Glomerular visceral epithelial cell (primary cell): ENCODE measurements around the gene SEMA5B.

Experiments used
- DNase-seq: peaks from one replicate; pipeline ENCODE4 v3.0.0-alpha.2; 2016; ENCODE audit errors: extremely low spot score

SEMA5B gene

DNA sequence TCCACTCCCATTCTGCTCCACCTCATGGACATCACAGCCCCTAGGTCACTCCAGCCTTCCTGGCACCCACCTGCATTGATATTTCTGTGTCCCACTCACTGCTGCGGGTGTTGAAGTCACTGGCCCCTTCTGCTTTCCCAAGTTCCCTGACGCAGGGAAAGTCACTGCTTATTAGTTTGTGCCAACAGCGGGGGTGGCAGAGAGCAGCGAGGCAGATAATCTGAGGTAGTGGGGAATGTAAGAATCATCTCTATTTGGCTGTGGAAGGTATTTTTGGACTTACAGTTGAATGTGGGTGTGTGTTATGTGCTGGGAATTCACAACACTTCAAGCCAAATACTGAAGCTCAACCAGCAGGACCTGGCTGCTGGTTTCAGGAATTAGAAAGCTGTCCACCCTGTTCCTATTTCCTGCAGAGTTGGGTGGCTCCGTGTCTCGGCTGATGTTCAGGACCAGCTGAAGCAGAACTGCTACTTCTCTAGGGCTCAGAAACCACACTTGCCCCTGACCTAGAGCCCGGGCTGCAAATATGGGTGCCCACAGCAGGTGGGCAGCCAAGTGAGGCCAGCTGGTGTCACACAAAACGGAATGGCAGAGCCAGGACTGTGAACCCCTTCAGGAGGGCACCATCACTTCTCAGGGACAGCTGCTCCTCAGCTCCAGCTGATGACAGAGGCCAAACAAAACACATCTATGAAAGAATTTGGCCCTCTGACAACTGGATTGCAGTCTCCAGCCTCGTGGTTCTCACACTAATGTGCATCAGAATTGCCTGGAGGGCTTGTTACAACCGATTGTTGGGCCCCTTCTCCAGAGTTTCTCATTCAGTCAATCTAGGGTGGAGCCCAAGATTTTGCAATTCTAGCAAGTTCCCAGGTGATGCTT, 57.7 kb downstream of the SEMA5B start:
- peak; percentile 72 for DNase-seq

DNA sequence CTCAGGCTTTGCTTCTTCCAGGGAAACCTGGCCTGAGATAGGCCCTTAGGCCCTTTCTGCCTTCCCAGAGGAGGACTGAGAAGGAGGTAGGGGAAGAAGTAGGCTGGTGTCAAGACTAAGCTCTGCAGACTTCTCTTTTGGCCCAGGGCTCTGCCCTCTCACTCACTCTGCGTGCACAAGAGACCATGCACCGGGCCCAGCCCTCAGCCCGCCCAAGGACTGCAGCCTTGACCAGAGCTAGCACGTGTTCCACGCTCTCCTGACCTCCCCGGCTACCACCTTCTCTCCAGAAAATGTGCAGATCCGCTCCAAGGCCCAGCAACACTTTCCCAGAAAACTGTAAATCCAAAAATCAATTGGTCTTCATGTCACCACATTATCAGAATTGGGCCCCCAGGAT, 59.8 kb downstream of the SEMA5B start:
- DNase-seq = no peak

DNA sequence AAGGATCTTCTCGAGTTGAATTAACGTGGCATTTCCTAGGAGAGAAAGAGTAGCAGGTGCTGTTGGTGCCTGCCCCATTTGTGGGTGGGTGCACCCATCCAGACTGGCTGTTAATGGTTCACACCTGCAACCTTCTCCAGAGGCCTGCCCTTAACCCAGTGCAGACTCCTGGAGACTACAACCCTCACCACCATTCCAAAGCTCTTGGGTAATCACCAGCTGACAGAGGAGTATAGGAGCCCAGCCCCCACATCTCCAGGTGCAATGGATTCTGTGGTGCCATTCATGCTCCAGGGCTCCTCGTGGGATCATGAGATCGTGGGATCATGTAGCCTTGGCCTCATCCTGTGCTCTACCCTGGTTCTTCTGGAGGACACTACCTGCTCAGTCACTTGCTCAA, 60.2 kb downstream of the SEMA5B start:
- DNase-seq = peak; percentile 80

DNA sequence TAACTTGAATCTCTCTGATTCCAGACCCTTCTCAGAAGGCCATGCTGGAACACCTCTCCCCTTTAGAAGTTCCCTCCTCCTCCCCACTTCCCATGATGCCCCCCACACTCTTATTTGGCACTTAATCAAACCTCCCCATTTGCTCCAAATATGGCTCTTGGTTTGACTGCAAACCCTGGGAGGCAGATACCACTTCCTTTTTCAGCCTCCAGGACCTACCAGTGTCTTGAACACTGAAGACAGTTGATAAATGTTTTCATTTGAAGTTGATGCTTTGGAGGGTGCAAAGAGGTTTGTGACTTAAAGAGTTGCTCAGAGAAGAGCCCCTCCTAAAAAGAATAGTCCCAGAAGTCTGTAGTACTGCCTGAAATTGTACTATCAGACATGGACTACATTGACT, 61.5 kb downstream of the SEMA5B start:
- DNase-seq = no peak

DNA sequence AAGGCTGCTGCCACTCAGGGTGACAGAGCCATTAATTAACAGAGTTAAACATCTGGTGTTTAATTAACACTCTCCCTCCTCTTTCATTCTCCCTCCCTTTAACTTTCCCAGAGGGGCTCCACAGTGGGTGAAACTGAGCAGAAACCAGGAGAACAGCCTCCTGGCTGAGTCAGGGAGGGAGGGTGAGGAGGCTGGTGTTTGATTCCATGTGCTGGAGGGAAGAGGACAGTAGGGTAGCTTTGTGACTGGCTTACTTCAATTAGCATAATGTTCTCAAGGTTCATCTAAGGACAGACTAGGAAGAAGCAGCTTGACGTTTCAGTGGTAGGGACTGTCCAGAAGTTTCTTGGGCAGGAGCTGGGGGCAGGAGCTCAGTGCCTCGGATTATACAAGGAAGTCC, 62.8 kb downstream of the SEMA5B start:
- DNase-seq = no peak

DNA sequence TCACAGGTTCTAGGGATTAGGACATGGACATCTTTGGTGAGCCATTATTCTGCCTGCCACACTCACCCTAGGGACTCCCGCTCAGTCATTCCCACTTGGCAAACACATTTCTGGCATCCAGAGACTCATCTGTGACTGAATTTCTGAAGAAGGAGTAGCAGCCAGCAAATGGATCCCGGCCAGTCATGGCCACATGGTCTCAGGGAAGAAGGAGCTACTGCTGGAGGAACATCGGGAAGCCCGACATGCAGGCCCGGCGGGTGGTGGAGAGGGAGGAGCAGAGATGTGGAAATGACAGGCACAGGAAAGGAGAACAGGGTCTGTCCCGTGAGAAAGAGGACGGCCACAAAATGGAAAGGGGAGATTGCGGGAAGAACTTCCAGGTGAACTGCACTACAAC, 65.4 kb downstream of the SEMA5B start:
- no peak for DNase-seq

DNA sequence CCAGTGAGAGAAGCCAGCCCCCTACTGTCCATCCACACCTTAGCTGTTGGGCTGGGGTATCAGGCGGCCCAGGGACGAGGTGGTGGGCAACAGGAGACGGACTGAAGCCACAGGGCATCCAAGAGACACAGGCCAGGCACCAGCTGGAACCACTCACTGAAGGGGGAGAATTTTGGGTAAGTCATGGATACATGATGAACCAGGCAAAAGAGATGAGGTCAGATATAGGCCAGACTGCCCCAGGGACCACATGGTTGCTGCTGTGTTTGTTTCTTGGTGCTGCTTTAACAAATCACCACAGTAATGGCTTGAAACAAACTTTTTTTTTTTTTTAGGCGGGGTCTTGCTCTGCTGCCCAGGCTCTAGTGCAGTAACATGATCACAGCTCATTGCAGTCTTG, 66.4 kb downstream of the SEMA5B start:
- DNase-seq = peak; percentile 57

DNA sequence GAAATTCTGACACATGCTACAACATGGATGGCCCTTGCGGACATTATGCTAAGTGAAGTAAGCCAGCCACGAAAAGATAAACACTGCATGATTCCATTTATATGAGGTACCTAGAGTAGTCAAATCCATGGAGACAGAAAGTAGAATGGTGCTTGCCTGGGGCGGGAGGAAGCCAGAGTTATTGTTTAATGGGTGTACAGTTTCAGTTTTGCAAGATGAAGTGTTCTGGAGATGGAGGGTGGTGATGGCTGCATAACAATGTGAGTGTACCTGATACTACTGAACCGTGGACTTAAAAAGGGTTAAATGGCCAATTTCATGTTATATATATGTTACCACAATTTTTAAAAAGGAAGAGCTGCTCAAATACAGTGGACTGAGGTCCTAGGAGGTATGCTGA, 66.9 kb downstream of the SEMA5B start:
- DNase-seq = no peak

DNA sequence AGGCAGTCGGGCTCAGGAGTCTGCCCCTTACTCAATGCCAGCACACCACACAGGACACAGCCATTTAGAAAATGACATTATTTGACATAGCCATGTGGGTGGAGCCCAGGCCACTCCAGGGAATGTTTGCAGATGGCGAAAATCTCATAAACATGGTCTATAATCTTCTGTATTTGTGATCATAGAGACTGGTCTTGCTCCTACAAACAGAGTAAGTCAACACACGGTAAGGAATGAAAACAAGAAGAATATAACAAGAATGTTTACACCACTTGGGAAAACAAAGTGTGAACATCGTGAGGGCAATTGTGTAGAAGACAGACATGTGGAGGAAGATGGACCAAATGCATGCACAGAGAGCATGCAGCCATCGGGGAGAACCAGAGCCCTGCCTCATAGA, 68.2 kb downstream of the SEMA5B start:
- no peak for DNase-seq

DNA sequence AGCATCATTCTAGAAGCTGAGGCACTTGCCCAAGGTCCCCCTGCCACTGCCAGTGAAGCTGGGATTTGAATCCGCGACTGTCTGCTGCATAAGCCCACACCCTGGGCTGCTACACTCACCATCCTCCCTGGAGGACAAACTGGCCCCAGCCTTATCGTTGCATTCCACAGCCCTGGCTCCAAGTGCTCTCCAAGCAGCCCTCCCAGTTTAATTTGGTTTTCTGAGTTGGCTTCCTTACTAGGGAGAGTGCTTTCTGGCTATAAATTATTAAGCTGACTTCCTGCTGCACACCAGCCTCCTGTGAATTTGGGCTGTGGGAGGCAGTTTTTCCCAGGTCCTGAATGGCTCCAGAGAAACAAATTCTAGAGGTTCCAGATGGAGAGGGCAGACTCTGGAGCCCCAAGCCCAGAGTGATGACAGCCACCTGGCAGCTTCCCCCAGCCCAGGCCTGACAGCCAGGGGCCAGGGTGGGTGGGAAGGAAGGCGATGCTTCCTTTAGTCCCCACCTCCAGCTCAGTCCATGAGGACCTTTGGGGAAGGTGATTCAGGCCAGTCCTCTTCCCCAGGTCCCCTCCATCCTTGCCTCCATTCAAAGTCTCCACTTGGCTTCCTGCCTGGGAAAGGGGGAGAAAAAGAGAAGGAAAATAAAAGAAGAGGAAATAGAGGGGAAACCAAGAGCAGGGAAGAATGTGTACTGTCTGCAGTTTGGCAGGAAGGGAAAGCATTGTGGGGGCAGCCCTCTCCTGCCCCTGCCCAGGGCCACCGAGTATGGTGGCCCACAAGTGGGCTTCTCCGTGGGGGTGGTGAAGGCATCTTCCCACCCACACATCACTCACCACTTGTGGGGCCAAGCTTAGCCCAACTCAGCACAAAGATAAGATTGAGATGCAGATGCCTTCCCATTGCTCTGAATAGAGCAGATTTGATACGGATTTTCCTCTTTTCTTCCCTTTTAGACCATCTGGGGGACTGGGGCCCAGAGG, 69.6 kb downstream of the SEMA5B start:
- DNase-seq = peak; percentile 45

DNA sequence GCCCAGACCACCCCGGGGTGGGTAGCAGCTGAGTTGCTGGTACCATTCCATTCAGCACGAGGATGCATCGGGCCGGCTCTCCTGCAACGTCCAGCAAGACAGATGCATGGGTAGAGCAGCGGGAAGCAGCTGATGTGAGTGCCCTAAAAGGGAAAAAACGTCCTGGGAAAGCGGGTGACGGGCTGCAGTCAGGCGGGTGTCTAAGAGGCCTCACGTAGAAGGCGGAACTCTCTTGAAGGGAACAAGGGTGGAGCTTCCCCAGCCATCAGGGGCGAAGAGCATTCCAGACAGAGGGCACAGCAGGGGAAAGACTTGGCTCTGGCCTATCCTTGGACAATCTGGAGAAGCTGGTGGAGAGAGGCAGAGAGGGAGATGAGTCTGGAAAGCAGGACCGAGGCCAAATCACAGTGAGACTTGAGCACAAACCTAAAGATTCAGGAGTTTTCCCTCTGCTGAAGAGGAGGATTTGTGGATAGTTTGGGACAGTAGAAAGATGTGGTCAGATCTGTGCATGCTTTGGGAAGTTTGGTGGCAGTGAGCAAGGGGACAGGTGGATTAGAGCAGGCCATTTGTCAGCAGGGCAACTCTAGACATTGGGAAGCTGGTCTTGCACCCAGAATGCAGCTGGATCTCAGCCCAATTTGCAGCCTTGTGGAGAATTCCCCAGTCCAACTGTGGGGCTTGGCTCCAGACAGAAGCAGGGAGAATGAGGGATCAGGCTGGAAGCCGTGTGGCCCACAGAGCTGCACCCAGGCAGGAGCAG, 70.7 kb downstream of the SEMA5B start:
- DNase-seq = no peak

DNA sequence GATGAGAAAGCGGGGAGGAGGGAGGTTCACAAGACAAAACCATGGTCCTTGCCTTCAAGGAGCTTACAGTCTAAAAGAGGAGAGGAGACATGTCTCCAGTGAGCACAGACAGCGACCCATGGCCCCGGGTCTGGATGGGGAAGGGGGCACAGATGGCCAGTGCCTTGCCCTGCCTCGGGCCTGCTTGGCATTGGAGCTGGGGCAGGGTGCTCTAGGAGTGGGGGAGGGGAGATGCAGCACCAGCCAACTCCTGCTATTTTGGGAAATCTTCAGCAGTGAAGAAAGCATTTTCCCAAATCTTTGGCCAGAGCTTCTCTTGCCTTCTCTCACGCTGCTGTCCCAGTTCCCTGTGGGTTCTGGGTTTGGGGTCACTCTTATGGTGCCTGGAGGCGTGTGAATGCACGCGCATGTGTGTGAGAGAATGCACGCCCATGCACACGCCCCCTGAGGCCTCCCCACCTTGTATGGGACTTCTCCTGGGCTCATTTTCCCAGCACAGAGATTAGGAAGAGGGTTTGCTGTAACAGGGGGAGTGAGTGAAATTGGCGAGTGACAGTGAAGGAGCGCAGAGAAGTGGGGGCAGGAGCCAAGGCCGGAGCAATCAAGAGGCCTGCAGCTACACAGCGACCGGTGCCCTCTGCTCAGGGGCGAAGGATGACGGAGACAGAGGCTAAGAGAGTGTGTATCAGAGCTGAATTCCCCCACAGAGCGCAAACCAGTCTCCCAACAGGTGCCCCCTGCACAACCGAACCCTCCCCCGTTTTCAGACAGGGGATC, 71.5 kb downstream of the SEMA5B start:
- no peak for DNase-seq

DNA sequence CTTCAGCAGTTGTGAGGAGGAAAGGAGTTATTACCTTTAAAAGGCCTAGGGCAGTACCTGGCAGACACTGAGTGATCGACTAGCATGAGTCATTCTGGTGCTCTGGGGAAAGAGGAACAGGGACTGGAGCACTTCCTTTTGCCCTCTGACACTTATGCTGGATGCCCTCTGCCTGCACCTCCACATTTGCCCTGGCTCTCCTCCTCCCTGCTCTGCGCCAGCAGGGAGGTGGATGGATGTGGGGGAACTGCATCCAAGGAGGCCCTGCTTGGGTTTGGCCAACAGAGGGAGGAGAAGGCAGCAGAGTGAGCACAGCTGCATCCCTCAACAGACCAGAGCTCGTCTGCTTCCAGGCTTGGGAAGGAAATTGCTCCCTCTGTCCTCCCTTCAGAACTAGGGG, 75.0 kb downstream of the SEMA5B start:
- DNase-seq = peak; percentile 8

DNA sequence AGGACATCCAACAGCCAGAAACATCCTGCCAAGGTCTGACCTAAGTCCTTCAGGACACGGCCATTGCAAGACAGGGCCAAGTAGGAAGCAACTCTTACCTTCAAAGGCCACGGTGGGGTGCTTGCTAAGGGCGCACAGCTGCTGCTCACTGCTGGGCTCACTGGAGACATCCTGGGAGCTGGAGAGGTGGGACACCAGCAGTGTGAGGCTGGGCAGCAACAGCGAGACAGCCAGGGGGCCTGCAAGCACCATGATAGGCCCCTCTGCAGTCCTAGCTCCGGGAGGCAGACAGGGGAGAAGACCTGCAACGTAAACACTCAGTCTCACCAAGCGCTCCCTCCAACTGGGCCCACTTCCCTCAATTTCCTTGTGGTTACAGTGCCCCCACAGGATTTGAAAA, 79.2 kb downstream of the SEMA5B start:
- DNase-seq = no peak

DNA sequence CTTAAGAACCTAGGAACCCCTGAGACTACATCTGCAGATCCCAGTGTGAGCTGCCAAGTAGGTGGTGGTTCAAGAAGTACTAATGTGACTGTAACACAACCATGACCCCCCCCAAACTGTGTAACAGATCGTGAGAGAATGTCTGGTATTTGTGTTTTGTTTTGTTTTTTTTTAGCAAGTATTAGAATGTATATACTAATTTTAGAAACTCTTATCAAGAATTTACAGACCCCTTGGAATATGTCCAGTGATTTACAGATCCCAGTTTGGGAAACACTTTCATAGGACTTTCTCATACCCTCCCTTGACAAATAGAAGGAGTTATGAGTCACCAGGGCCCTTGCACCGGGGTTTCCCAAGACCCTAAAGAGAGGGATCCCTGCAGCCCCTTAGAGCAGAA, 79.8 kb downstream of the SEMA5B start:
- no peak for DNase-seq

DNA sequence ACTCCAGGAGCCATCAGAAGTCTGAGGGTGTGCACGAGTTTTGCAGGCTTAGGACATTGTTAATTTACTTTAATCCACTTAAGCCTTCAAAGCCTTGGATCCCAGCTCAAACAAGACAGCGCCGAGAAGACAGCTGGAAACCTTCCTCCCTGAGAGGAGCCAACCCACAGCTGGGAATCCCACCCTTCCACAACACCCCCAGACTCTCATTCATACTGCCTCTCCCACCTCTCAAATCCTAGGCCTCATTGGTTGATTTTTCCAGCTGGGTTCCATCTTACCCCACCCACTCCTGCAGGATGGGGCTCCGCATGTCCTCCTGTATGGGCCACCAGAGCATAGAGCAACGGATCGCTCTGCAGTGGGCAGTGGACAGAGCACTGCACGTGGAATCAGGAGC, 80.4 kb downstream of the SEMA5B start:
- DNase-seq = no peak

DNA sequence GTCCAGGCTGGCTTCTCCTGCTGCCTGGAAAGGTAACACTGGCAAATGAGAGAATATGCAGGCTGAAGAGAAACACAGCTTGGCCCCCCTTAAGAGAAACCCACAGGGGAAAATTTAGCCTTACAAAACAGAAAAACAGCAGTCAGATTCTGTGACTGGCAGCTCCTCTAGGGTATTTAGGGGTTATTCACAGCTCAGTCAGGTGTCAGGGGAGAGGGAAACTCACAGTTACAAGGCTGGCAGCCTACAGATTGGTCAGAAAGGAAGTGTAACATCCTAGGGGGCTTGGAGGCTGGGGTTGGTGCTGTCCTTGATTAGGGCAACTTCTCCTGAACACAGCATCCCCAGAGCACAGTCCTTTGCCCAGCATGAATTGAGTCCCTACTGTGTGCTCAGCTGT, 81.4 kb downstream of the SEMA5B start:
- no peak for DNase-seq

DNA sequence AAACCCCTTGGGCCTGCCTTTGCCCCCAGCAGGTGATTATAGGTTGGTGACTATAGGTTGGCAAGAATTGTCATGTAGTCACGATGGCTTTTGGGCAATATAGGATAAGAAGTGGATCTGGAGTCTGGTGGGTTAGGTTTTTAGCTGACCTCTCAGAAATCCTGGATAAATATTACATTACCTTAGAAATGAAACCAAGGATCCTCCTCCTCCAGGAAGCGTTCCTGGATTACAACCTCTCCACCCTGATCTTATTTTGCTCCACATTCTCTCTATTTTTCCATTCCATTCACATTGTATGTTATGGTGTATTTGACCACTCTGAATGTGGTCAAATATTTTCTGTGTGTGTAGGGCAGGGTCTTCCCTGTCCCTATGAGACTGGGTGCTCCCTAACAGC, 82.3 kb downstream of the SEMA5B start:
- no peak for DNase-seq

DNA sequence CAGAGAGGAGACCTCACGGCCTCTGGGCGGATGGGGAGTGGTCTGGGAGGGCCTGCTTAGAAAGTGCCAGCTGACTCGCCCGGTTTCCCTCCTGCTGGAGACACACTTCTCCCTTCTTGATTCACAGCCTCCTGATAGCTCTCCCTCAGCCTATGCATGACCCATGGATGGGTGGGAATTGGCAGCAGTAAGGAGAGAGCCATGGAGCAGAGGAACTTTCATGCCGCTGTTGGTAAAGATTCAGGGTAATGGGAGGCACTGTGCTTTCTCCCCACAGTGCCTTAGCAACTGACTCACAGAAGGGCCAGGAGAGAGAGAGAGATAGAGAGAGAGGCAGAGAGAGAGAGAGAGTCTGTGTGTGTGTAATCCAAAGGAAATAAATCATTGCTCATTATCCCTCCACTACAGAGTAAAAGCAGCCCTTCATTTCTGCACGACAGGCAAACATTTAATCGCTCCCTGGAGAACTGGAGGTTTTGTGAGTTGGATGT, 82.8 kb downstream of the SEMA5B start:
- no peak for DNase-seq

DNA sequence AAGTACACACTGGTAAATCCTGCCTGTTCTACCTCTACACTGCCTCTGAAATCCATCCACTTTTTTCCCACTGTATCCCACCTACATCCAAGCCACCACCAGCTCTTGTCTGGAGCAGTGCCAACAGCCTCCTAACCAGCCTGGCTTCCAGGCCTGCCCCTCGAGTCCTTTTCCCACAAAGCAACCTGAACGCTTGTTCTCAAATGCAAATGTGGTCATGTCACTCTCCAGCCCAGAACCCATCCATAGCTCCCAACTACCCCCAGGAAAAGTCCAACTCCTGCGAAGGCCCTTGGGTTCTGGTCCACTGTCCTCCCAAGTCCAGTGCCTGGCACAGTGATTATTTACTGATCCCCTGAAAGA, 83.8 kb downstream of the SEMA5B start:
- no peak for DNase-seq
